GOT3 (cell line): ENCODE data around the gene SMAD6.
"Not testable (repeated sequence)": the region's sequence is repeated elsewhere in the genome, so short reads cannot be mapped to it uniquely, and the experiment has no call there.

Experiments used
- DNase-seq: peaks from one replicate; lab custom pipeline; 2025; ENCODE audit warnings: mixed read lengths; lab: John Stamatoyannopoulos, UW

Gene SMAD6

DNA sequence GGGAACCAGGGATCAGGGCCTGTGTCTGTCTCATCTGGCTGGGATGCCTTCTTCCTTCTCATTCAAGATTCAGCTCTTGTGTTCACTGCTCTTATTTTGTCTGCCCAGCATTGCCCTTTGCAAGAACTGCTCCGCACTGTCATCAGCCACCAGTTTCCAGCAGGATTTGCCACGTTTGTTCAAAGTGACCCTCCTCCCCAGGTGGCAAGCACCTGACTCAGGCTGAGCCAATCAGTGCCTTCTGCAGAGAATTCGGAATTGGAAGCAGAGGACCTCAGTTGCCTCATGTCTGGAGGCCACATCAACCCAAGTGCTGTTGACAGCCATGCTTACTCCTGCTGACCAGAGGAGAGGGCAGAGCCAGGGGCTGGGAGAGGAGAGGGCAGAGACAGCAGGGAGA lies 124.5 kb downstream of the SMAD6 start:
- DNase-seq = no peak

DNA sequence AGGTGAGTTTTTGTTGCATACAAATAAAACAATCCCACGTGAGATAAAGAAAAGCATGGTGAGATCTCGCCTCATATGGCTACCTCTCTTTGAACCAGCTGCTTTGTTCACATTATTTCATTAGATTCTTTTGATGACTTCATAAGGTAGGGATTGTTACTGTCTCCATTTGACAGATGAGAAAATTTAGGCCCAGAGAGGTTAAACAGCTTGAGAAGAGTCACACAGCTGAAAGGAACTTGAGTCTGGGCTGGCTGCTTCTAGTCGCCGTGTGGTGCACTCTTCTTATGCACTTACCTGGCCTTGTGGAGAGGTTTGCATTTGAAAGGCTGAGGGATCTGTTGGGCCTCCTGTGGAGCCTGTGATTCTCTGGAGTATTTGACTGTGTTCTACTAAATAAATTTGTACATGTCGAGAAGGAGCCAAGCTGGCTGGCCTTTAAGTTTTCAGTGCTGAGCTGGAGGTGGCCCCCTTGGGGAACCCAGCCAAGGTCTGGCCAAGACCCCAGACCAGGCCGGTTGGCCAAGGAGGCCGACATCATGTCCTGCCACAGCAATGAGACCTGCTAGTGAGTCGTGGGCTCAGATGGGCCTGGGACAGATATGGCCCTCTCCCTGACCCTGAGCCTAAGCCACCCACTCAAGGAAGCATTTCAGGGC lies 125.1 kb downstream of the SMAD6 start:
- DNase-seq = no peak

DNA sequence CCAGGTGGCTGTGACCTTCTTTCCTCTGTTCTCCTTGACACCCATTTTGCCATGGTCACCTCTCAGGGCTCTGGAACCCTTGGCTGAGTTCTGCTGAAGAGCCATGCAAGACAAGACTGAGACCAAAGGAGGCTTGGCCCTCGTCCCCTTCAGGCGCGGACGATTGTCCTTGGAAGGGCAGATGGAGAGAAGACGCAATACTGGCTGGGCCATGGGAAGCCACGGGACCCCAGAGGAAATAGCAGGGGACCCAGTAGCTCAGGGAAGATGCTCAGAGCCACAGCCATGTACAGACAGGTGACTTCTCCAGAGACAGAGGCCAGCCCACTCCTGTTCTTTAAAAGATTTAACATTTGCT lies 125.6 kb downstream of the SMAD6 start:
- DNase-seq = no peak

DNA sequence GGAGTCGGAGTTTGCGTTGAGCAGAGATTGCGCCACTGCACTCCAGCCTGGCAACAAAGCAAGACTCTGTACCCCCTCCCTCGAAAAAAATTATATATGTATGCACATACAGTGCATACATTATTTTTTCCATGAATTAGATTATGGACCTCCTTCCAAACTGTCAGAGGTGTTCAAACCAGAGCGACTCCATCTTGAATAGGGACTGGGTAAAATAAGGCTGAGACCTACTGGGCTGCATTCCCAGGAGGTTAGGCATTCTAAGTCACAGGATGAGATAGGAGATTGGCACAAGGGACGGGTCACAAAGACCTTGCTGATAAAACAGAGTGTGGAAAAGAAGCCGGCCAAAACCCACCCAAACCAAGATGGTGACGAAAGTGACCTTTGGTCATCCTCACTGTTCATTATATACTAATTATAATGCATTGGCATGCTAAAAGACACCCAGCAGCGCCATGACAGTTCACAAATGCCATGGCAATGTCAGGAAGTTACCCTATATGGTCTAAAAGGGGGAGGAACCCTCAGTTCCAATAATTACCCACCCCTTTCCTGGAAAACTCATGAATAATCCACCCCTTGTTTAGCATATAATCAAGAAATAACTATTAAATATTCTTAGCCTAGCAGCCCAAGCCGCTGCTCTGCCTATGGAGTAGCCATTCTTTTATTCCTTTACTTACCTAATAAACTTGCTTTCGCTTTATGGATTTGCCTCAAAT lies 126.9 kb downstream of the SMAD6 start:
- not testable (repeated sequence) for DNase-seq

DNA sequence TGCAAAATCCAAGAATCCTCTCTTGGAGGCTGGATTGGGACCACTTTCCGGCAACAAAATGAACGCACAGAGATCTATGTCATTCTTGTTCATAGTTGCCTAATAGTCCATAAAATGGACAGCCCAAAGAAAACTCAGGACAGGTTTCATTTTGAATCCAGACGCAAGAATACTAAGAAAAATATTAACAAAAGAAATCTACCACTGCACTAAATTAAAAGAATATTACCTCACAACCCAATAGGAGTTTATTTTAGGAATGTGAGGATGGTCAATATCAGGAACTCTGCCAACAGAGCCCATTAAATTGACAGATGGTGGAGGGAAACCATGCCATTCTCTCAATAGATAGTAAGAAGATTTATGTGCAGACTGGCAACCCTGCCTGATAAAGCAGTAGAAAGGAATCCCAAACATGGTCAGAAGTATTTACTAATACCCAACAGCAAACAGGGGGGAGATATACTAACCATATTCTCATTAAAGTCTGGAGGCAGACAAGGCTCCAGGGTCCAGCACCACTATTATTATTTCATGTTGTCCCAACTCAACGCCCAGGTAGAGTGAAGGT lies 127.6 kb downstream of the SMAD6 start:
- no peak for DNase-seq

DNA sequence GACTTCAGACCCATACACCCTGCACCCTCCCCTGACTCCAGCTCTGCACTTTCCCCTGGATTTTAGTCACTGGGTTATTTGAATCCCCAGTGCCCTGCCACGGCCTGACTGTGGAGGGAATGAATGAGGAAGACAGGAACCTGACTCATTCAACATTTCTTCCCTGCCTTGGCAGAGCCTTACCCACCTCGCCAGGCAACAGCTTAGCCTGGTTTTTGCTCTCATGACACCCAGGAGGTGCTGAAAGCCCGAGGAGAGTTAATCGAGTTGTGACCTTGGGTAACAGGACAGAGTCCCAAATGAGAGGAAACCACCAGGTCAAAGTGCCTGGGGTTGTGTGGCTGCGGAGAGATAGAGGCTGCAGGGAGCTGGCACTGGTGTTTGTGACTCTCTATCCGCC lies 128.3 kb downstream of the SMAD6 start:
- DNase-seq = peak; percentile 46

DNA sequence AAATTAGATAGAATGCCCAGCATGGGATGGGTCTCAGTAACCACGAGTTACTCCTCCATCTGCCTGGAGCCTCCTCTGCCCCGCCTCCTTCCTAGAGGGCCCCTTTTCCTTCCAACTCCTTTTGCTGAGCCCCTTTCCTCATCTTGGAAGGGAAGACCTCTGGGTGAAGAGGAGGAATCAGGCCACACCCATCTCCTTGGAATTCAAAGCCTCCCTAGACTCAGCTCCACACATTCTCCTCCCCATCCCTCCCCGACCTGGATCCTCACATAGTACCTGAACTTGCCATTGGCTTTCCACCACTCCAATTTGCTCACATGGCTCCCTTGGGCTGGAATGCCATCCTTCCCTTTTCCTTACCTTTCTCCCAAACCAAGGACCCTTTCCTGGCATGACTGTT lies 128.8 kb downstream of the SMAD6 start:
- DNase-seq = no peak

DNA sequence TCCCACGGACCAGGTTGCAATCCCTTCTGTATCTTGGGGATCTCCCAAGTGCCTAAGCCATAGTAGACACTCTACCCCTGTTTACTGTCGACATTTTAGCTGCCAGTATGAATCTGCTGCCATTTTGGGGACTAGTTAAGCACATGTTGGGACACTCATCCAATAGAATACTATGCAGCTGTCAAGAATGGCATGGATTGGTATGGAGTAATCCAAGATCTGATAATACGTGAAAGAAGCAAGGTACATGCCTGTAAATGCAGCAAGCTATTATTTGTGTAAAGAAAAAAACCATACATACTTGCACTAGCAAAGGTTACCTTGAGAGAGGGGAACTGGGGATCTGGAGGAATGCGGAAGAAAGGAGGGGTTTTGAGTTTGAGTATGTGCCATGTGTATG lies 129.3 kb downstream of the SMAD6 start:
- no peak for DNase-seq

DNA sequence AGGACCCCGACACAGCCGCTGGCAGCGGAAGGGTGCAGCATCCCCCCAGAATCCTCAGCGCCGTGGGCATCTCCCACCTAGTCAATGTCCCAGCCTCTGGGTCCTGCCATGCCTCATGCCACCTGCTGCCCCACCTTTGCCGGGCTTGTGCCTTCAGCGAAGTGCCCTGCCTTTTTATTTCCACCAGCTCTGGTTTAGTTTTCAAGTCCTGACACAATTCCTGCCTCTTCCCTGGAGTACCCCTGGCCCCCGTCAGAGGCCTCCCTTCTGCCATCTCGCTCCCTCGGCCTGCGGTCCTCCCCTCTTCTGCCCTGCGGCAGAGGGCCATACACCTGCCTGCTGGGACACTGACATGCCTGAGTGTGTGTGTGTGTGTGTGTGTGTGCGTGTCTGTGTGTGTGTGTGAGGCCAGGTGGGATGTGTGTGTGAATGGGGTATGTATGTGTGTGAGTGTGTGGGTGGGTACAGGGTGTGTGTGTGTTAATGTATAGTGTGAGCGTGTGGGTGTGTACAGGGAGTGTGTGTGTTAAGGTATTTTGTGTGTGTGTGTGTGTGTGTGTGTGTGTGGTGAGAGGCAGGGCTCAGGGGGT lies 129.9 kb downstream of the SMAD6 start:
- no peak for DNase-seq
